ENCODE measurements around the gene CENPB.

The CENPB gene

DNA sequence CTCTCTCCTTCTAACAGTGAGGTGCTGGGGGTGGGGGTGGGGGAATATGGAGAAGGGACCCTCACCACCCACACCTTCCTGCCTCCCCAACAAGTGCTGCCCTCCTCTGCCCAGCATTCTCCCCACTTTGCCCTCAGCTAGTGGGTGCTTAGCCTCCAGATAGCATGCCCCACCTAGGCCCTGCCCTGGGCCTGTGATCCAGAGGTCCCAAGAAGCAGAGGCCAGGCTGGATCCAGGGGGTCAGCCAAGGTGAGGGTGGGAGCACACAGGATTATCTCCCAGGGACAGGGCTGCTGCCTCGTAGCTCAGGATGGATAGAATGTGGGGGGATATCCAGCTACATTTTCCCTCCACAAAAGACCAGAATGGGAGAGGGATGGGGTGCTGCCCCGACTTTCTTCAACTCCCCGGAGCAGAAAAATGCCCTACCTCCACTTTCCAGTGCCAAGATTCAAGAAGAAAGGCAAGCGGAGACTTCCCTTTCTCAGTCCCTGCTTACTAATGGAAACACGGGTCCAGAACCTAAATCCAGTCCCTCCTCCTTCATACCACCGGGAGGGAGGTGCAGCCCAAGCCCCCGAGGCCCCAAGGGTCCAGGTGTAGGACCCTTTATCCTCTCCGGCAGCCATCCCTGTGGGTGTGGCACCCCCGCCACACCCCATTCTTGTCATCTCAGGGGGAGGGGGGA lies 20.0 kb downstream of the CENPB start:
- DNase-seq (ENCODE audit: low spot score), result no peak

DNA sequence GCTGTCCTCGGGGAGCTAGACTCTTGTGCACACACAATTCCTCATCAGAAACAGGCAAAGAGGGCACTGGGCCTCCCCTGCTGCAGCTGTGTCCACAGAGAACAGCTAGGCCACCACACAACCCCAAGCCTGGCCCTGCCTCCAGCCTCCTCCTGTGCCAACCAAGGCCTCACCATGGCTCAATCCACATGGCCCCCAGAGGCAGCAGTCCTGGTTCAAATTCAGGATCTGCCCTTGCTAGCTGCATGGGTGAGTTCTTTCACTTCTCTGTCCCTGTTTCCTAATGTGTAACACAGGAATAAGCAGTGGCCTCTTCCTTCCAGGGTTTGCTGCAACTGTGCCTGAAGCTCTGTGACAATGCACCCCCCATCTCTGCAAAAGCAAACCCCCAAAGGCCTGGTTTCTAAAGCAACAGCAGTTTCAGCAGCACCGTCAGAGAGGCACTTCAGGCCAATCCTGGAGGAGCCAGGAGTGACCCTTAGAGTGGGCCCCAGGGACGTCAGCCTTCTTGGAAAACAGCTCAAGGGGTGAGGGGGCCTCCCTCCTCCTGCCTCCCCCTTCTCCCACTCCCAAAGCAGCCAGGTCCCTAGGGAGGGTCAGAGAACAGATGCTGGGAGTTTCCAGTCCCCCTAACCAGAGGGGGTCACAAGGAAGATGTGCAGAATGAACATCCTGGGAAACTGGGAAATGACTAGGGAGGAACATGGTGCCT lies 21.2 kb downstream of the CENPB start:
- DNase-seq (ENCODE audit: low spot score), result no peak

DNA sequence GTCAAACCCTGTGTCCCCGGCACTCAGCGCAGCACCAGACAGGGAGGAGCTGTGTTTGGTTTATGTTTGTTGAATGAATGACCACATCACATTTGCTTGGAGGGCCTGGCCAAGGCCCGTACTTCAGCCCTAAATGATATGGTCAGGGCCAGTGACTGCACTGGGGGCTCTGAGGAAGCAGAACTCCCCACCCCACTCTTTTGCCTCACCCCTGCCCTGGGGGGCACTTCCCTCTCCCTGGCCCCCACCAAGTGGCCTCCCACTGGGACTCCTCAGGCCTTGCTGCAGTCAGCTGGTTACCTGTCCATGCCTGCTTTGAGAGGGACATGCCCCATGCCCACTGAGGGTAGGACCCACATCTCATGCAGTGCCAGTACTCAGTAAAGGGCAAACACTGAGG lies 21.9 kb downstream of the CENPB start:
- no peak for DNase-seq (ENCODE audit: low spot score)

DNA sequence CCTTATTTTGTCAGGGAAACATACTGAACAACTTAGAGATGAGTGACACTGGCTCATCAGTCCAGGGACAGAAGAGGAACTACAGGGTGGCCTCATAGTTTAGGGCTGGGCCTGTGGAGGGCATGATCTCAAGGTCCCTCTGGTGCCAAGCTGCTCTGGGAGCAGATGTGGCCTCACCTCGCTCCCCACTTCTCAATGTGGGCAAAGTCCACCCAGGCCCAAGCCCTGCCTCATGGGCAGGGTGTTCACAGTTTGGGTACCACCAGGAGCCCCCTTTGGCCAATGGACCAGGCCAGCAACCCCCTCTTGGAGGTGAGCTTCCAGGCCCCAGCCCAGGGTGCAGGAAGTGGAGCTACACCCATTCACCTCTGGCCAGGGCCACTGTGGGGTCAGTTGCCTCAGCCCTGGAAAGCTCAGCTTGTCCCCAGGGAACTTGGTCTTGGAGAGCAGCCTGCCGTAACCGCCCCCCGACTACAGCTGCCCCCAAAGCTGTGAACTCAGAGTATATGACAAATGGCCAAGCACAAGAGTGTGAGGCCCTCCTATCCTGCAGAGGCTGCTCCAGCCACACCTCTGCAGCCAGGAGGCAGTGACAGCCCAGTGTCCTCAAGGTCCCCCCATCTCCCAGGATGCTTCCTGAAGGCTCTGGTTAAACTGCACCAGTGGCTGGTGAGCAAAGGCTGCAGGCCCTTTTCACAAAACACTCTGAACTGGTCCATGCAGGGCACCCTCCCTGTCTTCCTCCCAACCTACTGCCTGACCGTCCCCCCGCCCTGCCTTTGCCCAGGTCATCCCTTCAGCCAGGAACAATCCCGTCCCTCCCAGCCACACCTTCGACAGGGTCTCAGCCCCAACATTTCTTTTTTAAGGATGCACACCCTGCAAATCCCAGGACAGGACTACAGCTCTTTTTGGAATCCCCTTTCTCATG lies 22.6 kb downstream of the CENPB start:
- DNase-seq (ENCODE audit: low spot score), result no peak

DNA sequence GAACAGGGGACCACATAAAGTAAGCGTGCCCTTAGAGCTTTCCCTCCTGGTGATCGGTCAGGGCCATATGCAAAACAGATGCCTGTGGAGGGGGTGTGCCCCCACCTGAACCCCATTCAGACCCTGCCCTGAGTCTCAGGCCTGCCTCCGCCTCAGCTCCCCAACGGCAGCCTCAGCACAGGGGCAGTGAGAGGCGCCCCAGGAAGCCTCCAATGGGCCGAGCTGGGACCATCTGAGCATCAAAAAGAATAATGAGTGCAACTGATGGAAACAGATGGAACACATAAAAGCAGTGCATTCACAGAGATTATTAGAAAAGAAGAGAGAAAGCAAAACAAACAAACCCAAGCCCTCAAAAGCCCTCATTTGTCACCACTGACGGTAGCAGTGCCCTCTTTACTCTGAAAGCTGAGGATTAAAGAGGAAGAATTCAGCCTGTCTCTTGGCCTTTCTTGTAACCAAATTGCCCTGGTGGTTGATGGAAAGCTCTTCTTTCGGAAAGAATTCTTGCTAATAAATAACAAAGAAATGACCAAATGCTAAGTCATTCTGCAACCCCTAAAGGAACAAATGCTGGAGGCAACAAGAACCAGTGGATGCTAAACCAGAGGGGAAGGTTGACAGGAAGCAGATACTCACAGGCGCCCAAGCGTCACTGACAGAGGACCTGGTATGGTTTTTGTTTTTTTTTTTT lies 25.7 kb downstream of the CENPB start:
- DNase-seq (ENCODE audit: low spot score), result no peak

DNA sequence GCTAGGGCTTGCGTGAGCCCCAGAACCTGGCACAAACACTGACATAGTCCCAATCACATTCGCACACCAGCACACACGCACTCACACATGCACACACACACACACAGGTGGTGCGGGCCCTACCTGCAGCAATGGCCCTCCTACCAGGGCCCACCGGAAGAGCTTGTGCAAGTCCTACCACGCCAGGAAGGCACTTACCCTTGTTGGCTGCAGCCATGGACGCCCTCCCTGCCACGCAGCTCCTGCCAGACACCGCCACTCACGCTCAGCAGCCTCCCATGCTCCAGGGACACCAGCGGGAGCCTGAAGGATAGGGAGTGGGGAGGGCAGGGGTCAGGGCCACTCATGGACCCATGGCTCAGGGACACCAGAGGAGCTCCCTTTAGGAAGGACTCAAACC lies 26.7 kb downstream of the CENPB start:
- DNase-seq (ENCODE audit: low spot score), result no peak

DNA sequence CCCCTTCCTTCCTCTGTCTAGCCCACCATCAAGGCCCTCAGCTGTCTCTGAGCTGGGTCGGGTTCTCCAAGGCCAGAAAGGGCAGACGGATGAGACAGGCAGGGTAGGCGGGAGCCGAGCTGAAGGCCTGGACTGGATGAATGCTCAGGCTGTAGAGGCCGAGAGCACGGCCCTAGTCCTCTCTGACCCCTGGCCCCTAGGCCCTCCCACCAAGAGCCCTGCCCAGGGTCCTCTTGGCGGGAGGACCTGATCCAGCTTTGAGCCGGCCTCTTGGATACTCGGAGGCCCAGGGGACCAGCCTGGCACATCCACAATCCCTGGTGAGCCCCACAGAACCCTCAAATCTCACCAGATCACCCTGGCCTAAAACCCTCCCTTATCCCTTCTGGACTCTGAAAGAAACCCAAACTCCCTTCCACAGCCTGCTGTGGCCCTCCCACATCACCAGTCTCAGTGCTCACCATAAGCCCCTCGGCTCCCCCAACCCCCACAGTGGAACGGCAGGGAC lies 27.2 kb downstream of the CENPB start:
- no peak for DNase-seq (ENCODE audit: low spot score)

DNA sequence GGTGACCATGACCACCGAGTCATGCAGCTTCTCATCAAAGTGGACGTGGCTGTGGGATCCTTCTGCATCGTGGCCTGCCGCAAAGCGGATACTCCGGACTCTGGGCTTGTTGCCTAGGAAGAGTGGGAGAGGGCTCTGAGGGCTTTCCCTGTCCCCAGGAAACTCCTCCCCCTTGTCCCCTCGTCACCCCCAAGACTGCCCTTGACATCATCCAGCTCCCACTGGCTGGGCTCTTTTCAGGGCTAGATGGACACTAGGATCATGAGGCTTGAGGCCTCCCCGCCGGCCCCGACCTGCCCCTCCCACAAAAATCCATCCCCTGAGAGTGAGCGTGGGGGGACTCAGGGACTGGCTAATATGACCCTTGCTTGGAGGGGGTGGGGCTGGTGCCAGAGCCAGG lies 28.0 kb downstream of the CENPB start:
- no peak for DNase-seq (ENCODE audit: low spot score)

DNA sequence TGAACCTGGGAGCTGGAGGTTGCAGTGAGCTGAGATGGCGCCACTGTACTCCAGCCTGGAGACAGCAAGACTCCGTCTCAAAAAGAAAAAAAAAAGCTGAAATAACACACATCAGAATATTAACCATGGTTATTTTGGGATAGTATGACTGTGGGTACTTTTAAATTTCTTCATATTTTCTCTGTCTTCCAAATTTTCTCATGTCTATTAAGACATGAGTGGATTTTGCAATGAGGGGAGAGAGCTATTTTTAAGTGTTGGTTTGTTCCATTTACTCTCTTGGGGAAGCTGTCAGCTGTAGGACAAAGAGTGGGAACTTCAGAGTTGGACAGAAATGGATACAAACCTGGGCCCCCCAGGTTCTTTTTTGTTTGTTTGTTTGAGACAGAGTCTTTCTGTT lies 29.3 kb downstream of the CENPB start:
- DNase-seq (ENCODE audit: low spot score), result no peak

DNA sequence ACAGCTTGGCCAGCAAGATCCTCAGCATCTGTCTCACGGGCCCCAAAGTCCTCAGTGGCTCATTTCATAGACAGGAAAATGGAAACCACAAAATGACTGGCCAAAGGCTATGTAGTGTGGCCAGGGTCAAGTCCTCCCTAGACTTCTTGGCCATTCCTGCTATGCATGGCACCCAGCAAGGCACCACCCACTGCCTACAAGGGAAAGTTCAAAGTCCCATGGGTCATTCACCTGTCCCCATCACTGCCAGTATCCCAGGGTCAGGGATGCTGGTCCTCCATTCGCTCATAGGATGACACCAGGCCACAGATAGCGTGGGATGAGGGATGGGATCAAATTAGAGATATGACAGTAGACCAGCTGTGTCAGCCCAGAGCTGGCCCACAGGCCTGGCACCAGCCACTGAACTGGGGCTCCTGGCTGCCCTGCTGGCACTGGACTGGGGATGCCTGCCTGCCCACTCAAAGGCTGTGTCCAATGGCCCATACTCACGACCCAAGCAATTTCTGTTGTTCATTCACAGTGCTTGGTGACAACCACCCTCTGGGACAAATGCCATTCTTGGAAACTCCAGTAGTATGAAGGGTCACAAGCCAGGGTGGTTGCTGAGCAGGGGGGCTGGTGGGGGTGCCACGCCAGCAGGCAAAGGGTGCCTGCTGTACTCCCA lies 30.6 kb downstream of the CENPB start:
- DNase-seq (ENCODE audit: low spot score), result no peak

DNA sequence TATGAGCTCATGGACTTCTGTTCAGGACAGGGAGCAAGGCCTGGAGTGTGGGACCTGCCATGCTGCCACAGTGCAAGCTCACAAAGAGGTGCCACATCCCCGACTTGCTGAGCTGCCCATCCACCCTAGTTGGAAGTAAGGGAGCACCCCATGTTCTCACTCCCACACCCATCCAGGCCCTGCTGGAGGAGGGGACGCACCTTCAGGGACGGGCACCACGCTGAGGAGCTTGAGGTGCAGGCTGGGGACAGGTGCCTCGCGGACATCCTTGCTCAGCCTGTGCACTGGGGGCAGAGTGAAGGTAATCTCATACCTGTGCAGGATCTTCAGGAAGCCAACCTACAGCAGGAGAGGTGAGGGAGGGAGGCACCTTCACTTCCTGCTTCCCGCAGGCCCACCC lies 31.3 kb downstream of the CENPB start:
- no peak for DNase-seq (ENCODE audit: low spot score)

DNA sequence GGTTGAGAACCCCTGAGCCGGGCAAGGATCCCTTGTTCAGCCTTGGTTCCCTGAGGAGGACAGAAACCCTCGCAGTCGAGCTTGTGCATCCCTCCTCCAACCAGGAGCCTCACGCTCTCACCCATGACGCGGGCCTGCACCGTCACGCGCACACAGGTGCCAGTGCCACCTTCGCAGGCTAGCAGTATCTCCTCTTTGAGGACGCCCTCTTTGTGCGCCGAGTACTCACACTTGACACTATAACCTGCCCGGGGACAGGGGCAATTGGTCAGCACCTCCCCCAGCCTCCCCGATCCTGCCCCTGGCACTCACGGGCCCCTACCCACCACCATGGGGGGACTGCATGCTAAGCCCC lies 32.3 kb downstream of the CENPB start:
- no peak for DNase-seq (ENCODE audit: low spot score)

DNA sequence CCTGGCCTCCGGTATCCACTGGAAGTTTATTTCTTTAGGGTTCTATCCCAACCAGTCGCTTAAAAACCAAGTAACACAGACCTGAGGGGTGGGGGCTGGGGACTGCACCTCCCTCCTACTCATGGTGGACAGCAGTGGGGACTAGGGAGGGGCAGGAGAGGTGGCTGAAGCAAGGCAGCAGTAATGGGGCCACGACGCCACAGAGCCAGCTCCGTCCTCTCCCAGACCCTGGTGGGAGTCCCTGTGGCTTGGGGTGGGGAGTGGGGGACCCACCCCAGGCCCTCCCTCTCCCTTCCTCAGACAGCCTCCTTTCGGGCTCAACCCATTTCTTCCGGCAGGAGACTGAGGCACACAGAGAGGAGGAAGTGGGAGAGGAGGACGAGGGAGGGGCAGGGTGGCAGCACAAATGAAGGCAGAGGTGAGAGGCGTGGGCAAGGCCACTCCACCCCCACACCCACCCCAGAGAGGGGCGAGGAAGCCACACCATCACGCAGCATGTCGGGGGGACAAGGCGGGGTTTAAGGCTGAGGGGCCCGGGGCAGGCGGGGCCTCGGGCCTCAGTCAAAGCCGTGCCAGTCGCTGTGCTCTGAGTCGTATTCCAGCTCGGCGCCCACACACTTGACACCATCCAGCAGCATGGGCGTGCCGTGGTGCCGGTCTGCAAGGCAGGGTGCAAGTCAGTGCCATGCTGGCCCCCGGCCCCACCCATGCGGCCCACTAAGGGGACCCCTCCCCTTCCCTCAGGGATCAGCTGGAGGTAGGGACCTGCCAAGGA lies 32.9 kb downstream of the CENPB start:
- DNase-seq (ENCODE audit: low spot score), result no peak

DNA sequence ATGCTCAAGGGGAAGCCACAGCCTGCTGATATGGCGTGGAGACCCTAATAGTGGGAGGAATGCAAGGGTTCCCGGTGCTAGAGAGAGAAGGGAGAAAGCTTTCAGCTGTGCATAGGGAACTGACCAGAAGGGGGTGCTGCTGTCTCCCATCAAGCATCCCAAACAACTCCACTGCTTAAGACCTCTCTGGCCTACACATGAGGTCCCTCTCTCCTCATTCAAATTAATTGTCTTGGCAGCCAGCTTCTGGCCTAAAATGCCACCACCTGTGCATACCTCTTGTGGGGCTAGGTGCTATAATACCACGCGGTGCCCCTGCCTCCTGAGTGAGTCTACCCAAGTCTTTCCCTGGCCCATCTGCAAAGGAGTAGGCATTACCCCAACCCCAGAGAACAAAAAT lies 33.4 kb downstream of the CENPB start:
- peak; percentile 70 for DNase-seq (ENCODE audit: low spot score)

DNA sequence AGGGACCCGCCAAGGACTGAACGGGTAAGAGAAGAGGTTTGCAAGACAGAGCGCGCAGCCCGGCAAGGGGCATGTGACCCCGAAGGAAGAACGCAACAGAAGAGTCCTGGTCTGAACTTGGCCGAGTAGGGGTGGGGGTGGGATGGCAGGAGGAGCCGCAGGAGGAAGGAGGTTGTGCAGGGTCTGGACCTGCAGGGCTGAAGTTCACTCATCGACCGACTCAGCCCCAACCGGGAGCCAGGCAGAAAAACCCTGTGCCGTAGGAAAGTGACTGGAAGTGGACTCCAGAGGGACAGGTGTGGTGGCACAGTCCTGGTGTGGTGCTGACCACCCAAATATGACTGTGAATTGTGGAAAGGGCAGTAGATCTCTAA lies 34.2 kb downstream of the CENPB start:
- no peak for DNase-seq (ENCODE audit: low spot score)

DNA sequence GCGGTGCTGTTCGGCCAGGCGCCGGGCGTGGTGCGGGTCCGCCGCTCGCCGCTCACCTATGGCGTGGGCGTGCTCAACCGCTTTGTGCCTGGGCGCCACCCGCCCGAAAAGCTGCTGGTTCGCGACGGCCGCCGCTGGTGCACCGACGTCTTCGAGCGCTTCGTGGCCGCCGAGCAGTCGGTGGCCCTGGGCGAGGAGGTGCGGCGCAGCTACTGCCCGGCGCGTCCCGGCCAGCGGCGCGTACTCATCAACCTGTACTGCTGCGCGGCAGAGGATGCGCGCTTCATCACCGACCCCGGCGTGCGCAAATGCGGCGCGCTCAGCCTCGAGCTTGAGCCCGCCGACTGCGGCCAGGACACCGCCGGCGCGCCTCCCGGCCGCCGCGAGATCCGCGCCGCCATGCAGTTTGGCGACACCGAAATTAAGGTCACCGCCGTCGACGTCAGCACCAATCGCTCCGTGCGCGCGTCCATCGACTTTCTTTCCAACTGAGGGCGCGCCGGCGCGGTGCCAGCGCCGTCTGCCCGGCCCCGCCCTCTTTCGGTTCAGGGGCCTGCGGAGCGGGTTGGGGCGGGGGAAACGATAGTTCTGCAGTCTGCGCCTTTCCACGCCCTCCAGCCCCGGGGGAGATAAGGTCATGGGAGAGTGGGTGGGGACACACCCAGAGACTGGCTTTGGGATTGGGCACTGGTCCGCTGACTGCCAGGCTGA lies 34.7 kb downstream of the CENPB start:
- DNase-seq (ENCODE audit: low spot score), result peak; percentile 53

DNA sequence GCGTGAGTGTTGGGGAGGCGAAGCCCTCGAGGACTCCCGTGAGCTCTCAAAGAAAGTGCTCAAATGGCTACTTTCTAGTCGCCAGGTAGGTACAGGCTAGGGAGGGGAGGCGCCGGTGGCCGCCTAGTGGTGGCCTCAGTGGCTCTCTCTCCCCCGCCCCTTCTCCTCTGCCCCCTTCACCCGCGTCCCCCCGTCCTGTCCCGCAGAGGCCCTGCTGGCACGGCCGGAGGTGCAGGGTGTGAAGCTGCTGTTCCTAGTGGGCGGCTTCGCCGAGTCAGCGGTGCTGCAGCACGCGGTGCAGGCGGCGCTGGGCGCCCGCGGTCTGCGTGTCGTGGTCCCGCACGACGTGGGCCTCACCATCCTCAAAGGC lies 35.2 kb downstream of the CENPB start:
- DNase-seq (ENCODE audit: low spot score), result no peak

DNA sequence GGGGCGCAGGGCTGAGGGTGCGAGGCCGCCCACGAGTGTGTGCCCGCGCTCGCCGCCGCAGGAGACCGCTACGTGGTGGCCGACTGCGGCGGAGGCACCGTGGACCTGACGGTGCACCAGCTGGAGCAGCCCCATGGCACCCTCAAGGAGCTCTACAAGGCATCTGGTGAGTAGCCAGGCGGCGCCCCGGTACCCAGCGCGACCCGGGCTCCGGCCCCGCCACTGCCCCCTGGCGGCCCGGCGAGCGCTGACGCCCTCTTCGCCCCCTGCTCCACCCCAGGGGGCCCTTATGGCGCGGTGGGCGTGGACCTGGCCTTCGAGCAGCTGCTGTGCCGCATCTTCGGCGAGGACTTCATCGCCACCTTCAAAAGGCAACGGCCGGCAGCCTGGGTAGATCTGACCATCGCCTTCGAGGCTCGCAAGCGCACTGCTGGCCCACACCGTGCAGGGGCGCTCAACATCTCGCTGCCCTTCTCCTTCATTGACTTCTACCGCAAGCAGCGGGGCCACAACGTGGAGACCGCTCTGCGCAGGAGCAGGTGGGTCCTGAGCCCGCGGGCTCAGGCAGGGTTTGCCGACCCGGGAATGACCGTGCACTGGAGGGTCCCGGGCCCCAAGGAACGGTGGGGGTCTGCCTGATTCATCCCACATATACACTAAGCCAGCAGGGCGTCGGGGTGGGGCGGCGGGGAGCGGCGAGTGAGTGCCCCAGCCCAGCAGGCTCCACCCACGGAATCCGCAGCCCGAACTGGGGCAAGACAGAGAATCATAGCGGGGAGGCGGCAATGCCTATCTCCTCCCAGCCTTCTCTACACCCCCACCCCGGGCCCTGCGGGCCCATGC lies 36.6 kb downstream of the CENPB start:
- no peak for DNase-seq (ENCODE audit: low spot score)

DNA sequence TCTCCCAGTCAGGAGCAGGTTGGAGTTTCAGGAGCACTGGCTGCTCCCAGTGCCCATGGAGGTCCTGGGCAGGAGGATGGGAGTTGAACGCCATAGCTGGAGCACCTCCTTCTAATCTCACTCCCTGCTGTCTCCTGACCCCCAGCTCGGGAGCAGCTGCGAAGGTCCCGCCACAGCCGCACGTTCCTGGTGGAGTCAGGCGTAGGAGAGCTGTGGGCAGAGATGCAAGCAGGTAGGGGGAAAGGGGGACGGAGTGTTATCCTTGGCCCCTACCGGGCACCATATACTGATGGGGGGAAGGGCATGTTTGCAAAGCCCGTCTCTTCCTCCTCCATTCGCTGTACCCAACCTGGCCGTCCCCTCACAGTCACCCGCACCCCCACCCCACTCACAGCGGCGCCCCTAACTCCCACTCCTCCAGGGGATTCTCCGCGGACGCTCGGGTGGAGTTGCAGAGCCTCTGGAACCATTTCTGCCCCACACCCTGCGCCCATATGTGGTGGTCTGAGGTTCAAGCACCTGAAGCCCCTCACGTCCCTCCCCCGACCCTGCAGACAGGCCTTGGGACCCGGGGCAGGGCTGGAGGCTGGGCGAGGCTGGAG lies 37.4 kb downstream of the CENPB start:
- DNase-seq (ENCODE audit: low spot score), result no peak

Data from CD4-positive, alpha-beta T cell treated with Interleukin-2 at 100 ng/mL for 4 hours (primary cell).